ENCODE measurements around the gene THEMIS2. TPM values are rescaled to one million over a fixed set of nuclear protein-coding genes. Genes with fewer than 3 reads are reported as not detected.

THEMIS2 gene
- total and polyA plus RNA-seq, 10 of the 15 experiments (the other 5 are each of a cell fraction or from before 2014, with no cell fraction given), result 9.1 to 114 (median 38.3) TPM

- TF ChIP-seq SMARCA5 (IDR thresholded peaks at IDR 0.05) (no peak), RCOR1 (conservative IDR thresholded peaks at IDR 0.05; ENCODE audit: low read depth, low read length) (no peak), ATF7 (IDR thresholded peaks at IDR 0.05; ENCODE audit: low read depth) (no peak), FOS (IDR thresholded peaks at IDR 0.05; ENCODE audit: borderline replicate concordance, extremely low read depth, insufficient read length) (no peak), BHLHE40 (IDR thresholded peaks at IDR 0.05; ENCODE audit: borderline replicate concordance in 1 of 2, low read depth in 2 of 2, low read length in 1 of 2) (no peak), TARDBP (IDR thresholded peaks at IDR 0.05; ENCODE audit: borderline replicate concordance) (no peak)
Observed at GRCh38 chr1:27835046-27835445, 37.3 kb upstream of the THEMIS2 start (continued).

GRCh38 chr1:27835501-27835900, 36.8 kb upstream of the THEMIS2 start:
- no TSS peak for BruUV-seq (replicated peaks)
- H2AFZ ChIP-seq (ENCODE audit: control insufficient read depth, low read depth, low read length), result no peak overlapping the region
- H3K4me2 ChIP-seq (ENCODE audit: control insufficient read depth, insufficient read depth), result no peak overlapping the region
- H3K4me1 ChIP-seq (ENCODE audit: control insufficient read depth, insufficient read depth, low read length), result no peaks in the 10 kb centered on the region
- ChIA-PET SMC1A (ENCODE audit: uncharacterized antibody, unreplicated experiment) (interaction anchor here (0.5 to 4.7 kb wide), 6 partner anchors 12 to 279 kb away, joined by 3 to 35 read pairs (median 4); partner anchors contain the start of gene STX12), CTCF (interaction anchor here (1.9 to 2.1 kb wide), 2 partner anchors 165 to 166 kb away, joined by 4 to 8 read pairs; no protein-coding TSS in a partner anchor), RAD21 (ENCODE audit: unreplicated experiment) (interaction anchor here (1.4 to 2.2 kb wide), 2 partner anchors 110 to 164 kb away, joined by 4 to 6 read pairs; partner anchors contain the start of genes FAM76A and IFI6), POLR2A (interaction anchor here (0.5 to 1.0 kb wide), 4 partner anchors 9 to 840 kb away, joined by 3 to 6 read pairs (median 4); no protein-coding TSS in a partner anchor)
- intact Hi-C loops (cut with micrococcal nuclease; ENCODE audit: unreplicated experiment) (loop anchor here (10.0 kb wide), 1 partner anchor 111 kb away; the partner anchor contains the start of gene FAM76A), in situ Hi-C loops (cut with MboI) (no loop called here)
- H3K27me3 ChIP-seq (replicated peaks in 1 of 2; ENCODE audit: control insufficient read depth in 2 of 2, insufficient read depth in 2 of 2, low read length in 1 of 2), result no peaks in the 10 kb centered on the region
- ATAC-seq (no peak), FAIRE-seq (no peak), DNase-seq (ENCODE audit: low read depth, low spot score) (no peak)
- H4K20me1 ChIP-seq (ENCODE audit: control insufficient read depth, insufficient read depth), result no peaks in the 10 kb centered on the region
- H3K9ac ChIP-seq (ENCODE audit: control insufficient read depth, insufficient read depth, low read length), result no peak overlapping the region
- WGBS (ENCODE audit: insufficient coverage, insufficient replicate concordance, low lambda C conversion rate, missing lambda C conversion rate), result 100% methylated on average over 1 of the region's 1 CpG
- H3K36me3 ChIP-seq (ENCODE audit: control insufficient read depth in 2 of 2, insufficient read depth in 2 of 2, low read length in 1 of 2), result peaks cover 4 to 21% of the 10 kb centered on the region in 2 experiments
- H3K27ac ChIP-seq (ENCODE audit: control insufficient read depth, insufficient read depth), result no peak overlapping the region
- TF ChIP-seq NFYA (IDR thresholded peaks at IDR 0.05; ENCODE audit: borderline replicate concordance, low read depth, low read length) (no peak), REST (IDR thresholded peaks at IDR 0.05; ENCODE audit: low read depth, low read length) (no peak)
- H3K4me3 ChIP-seq, result no peak overlapping the region
- H3K9me3 ChIP-seq (replicated peaks; ENCODE audit: control insufficient read depth, insufficient read depth, low read length), result no peaks in the 10 kb centered on the region
- peaks cover 48% of the 10 kb centered on the region for H3K79me2 ChIP-seq (ENCODE audit: control insufficient read depth, insufficient read depth, low read length)

All from GM12878 (cell line).